Posterior cingulate gyrus (tissue), 11 donors: ENCODE results near the gene SNCG.
"Not testable (repeated sequence)": the region's sequence is repeated elsewhere in the genome, so short reads cannot be mapped to it uniquely, and the experiment has no call there.

Experiments
- DNase-seq, 10 donors: peaks; one replicate each; pipeline versions ENCODE4 v3.0.0 to v3.0.0-alpha.2; 2020 to 2021; ENCODE audit warnings: mixed read lengths in 3 of 10
- intact Hi-C: fragments of 100-400 bp; cut with DNase I; formaldehyde crosslinking; loops from one replicate; pipeline ENCODE4 v1.15.1; 2023

SNCG gene

GRCh38 chr10:86944031-86944419 lies 14.4 kb upstream of the SNCG start:
- DNase-seq, result peak in 2 of 10 donors; percentile 26 to 66
- intact Hi-C loops, result no loop called here

- intact Hi-C loops, result no loop called here
- DNase-seq, result peak in 1 of 10 donors; percentile 17
Observed at GRCh38 chr10:86944471-86944870, 13.9 kb upstream of the SNCG start.

- intact Hi-C loops, result no loop called here
- peak in 2 of 10 donors; percentile 47 to 53 for DNase-seq
Observed at GRCh38 chr10:86944907-86945306, 13.5 kb upstream of the SNCG start.

GRCh38 chr10:86945361-86946212 lies 12.8 kb upstream of the SNCG start:
- intact Hi-C loops, result no loop called here
- DNase-seq, result peak in 3 of 10 donors; percentile 32 to 86 (median 52)

- intact Hi-C loops, result no loop called here
- DNase-seq, result peak in 3 of 10 donors; percentile 50 to 89 (median 78)
Observed at GRCh38 chr10:86946213-86947155, 11.9 kb upstream of the SNCG start.

- intact Hi-C loops, result not testable (repeated sequence)
- peak in 2 of 10 donors; percentile 25 to 43 for DNase-seq
Observed at GRCh38 chr10:86947806-86948205, 10.6 kb upstream of the SNCG start.

GRCh38 chr10:86950349-86950748 lies 8.1 kb upstream of the SNCG start:
- peak in 1 of 10 donors; percentile 2 for DNase-seq
- intact Hi-C loops, result no loop called here

GRCh38 chr10:86951184-86951761 lies 7.1 kb upstream of the SNCG start:
- intact Hi-C loops, result no loop called here
- DNase-seq, result peak in 3 of 10 donors; percentile 1 to 24 (median 11)

GRCh38 chr10:86952106-86952505 lies 6.3 kb upstream of the SNCG start:
- intact Hi-C loops, result no loop called here
- peak in 2 of 10 donors; percentile 44 to 51 for DNase-seq

GRCh38 chr10:86952697-86953096 lies 5.7 kb upstream of the SNCG start:
- intact Hi-C loops, result not testable (repeated sequence)
- DNase-seq, result peak in 1 of 10 donors; percentile 3

- peak in 2 of 10 donors; percentile 76 to 84 for DNase-seq
- intact Hi-C loops, result no loop called here
Observed at GRCh38 chr10:86953747-86954680, 4.4 kb upstream of the SNCG start.

- DNase-seq, result peak in 3 of 10 donors; percentile 40 to 71 (median 63)
Observed at GRCh38 chr10:86954681-86955500, 3.5 kb upstream of the SNCG start.

GRCh38 chr10:86955501-86956194 lies 2.8 kb upstream of the SNCG start:
- DNase-seq, result peak in 3 of 10 donors; percentile 50 to 79 (median 77)
- intact Hi-C loops, result no loop called here

More at GRCh38 chr10:86954681-86955500, 3.5 kb upstream of the SNCG start:
- intact Hi-C loops, result no loop called here

GRCh38 chr10:86956195-86956847 lies 2.1 kb upstream of the SNCG start:
- peak in 2 of 10 donors; percentile 59 to 61 for DNase-seq
- intact Hi-C loops, result no loop called here

- peak in 3 of 10 donors; percentile 28 to 52 (median 42) for DNase-seq
Observed at GRCh38 chr10:86956848-86957448, 1.5 kb upstream of the SNCG start.

GRCh38 chr10:86957471-86958115 lies 806 bp upstream of the SNCG start, which contains the start of gene MMRN2:
TSS of gene MMRN2 (minus strand) at chr10:86957615. CDS start at chr10:86957541, 74 bp downstream.
- intact Hi-C loops, result no loop called here
- peak in 3 of 10 donors; percentile 30 to 58 (median 49) for DNase-seq

More at GRCh38 chr10:86956848-86957448, 1.5 kb upstream of the SNCG start:
- intact Hi-C loops, result no loop called here
